ENCODE measurements around the gene MYH10. TPM values are rescaled to one million over a fixed set of nuclear protein-coding genes. Genes with fewer than 3 reads are reported as not detected.

The MYH10 gene
- total RNA-seq, 2 experiments from 2014 or later = 8.3 to 10.3 TPM

- ChIA-PET POLR2A (no interaction called here), CTCF (interaction anchor here (0.6 kb wide), 1 partner anchor 18 kb away, joined by 4 read pairs; no protein-coding TSS in a partner anchor)
- no peaks in the 10 kb centered on the region for H3K36me3 Mint-ChIP-seq (ENCODE audit: low read depth)
- no peak overlapping the region for H3K27ac Mint-ChIP-seq
- no peak overlapping the region for H3K4me3 Mint-ChIP-seq
- no peaks in the 10 kb centered on the region for H3K9me3 Mint-ChIP-seq
- no peaks in the 10 kb centered on the region for H3K27me3 Mint-ChIP-seq
- no peak for DNase-seq
- peaks cover 7% of the 10 kb centered on the region for H3K4me1 Mint-ChIP-seq
Measured at GRCh38 chr17:8583954-8584353, 46.6 kb downstream of the MYH10 start.

GRCh38 chr17:8580952-8581658 is 49.4 kb downstream of the MYH10 start:
- no peak overlapping the region for H3K27ac Mint-ChIP-seq
- no peak overlapping the region for H3K4me3 Mint-ChIP-seq
- no peaks in the 10 kb centered on the region for H3K36me3 Mint-ChIP-seq (ENCODE audit: low read depth)
- no peak for DNase-seq
- peaks cover 7% of the 10 kb centered on the region for H3K4me1 Mint-ChIP-seq
- CTCF ChIA-PET = interaction anchor here (0.8 to 1.4 kb wide), 3 partner anchors 9 to 49 kb away, joined by 3 read pairs; partner anchors contain the start of gene MYH10
- POLR2A ChIA-PET = no interaction called here
- no peaks in the 10 kb centered on the region for H3K27me3 Mint-ChIP-seq
- H3K9me3 Mint-ChIP-seq = no peaks in the 10 kb centered on the region

GRCh38 chr17:8577868-8578267 is 52.7 kb downstream of the MYH10 start:
- H3K27ac Mint-ChIP-seq = no peak overlapping the region
- H3K9me3 Mint-ChIP-seq = no peaks in the 10 kb centered on the region
- H3K36me3 Mint-ChIP-seq (ENCODE audit: low read depth) = no peaks in the 10 kb centered on the region
- DNase-seq = no peak
- H3K4me3 Mint-ChIP-seq = no peak overlapping the region
- POLR2A ChIA-PET = no interaction called here
- H3K27me3 Mint-ChIP-seq = no peaks in the 10 kb centered on the region
- CTCF ChIA-PET = no interaction called here
- H3K4me1 Mint-ChIP-seq = peaks cover 7% of the 10 kb centered on the region

GRCh38 chr17:8576559-8577294 is 53.8 kb downstream of the MYH10 start:
- Mint-ChIP-seq H3K27ac (no peak overlapping the region), H3K36me3 (ENCODE audit: low read depth) (no peaks in the 10 kb centered on the region), H3K27me3 (no peaks in the 10 kb centered on the region), H3K4me3 (no peak overlapping the region), H3K4me1 (peaks cover 7% of the 10 kb centered on the region), H3K9me3 (no peaks in the 10 kb centered on the region)
- ChIA-PET POLR2A (no interaction called here), CTCF (no interaction called here)
- DNase-seq = no peak

GRCh38 chr17:8574687-8575086 is 55.8 kb downstream of the MYH10 start:
- no peaks in the 10 kb centered on the region for H3K9me3 Mint-ChIP-seq
- CTCF ChIA-PET = no interaction called here
- H3K36me3 Mint-ChIP-seq (ENCODE audit: low read depth) = no peaks in the 10 kb centered on the region
- no peak overlapping the region for H3K27ac Mint-ChIP-seq
- H3K4me3 Mint-ChIP-seq = no peak overlapping the region
- POLR2A ChIA-PET = no interaction called here
- no peak for DNase-seq
- no peaks in the 10 kb centered on the region for H3K27me3 Mint-ChIP-seq
- H3K4me1 Mint-ChIP-seq = no peaks in the 10 kb centered on the region

GRCh38 chr17:8572764-8573163 is 57.8 kb downstream of the MYH10 start:
- no peak for DNase-seq
- CTCF ChIA-PET = interaction anchor here (1.0 kb wide), 1 partner anchor 51 kb away, joined by 3 read pairs; no protein-coding TSS in a partner anchor
- Mint-ChIP-seq H3K36me3 (ENCODE audit: low read depth) (no peaks in the 10 kb centered on the region), H3K4me1 (no peaks in the 10 kb centered on the region), H3K27me3 (no peaks in the 10 kb centered on the region), H3K27ac (no peak overlapping the region), H3K9me3 (no peaks in the 10 kb centered on the region), H3K4me3 (no peak overlapping the region)
- POLR2A ChIA-PET = no interaction called here

GRCh38 chr17:8563981-8564602 is 66.4 kb downstream of the MYH10 start:
- Mint-ChIP-seq H3K9me3 (no peaks in the 10 kb centered on the region), H3K4me3 (no peak overlapping the region), H3K36me3 (ENCODE audit: low read depth) (no peaks in the 10 kb centered on the region), H3K27ac (no peak overlapping the region), H3K27me3 (no peaks in the 10 kb centered on the region), H3K4me1 (no peaks in the 10 kb centered on the region)
- no peak for DNase-seq
- ChIA-PET POLR2A (no interaction called here), CTCF (no interaction called here)

- Mint-ChIP-seq H3K27ac (no peak overlapping the region), H3K4me3 (no peak overlapping the region), H3K27me3 (no peaks in the 10 kb centered on the region), H3K9me3 (no peaks in the 10 kb centered on the region), H3K4me1 (no peaks in the 10 kb centered on the region), H3K36me3 (ENCODE audit: low read depth) (no peaks in the 10 kb centered on the region)
- no peak for DNase-seq
- ChIA-PET POLR2A (no interaction called here), CTCF (no interaction called here)
Measured at GRCh38 chr17:8563024-8563776, 67.3 kb downstream of the MYH10 start.

GRCh38 chr17:8558144-8558543 is 72.4 kb downstream of the MYH10 start:
- Mint-ChIP-seq H3K36me3 (ENCODE audit: low read depth) (no peaks in the 10 kb centered on the region), H3K9me3 (no peaks in the 10 kb centered on the region), H3K27ac (no peak overlapping the region), H3K4me1 (no peaks in the 10 kb centered on the region), H3K4me3 (no peak overlapping the region), H3K27me3 (peaks cover 11% of the 10 kb centered on the region)
- ChIA-PET CTCF (no interaction called here), POLR2A (no interaction called here)
- no peak for DNase-seq

- Mint-ChIP-seq H3K4me3 (no peak overlapping the region), H3K36me3 (ENCODE audit: low read depth) (no peaks in the 10 kb centered on the region), H3K4me1 (no peaks in the 10 kb centered on the region), H3K27me3 (peaks cover 11% of the 10 kb centered on the region), H3K9me3 (no peaks in the 10 kb centered on the region), H3K27ac (no peak overlapping the region)
- POLR2A ChIA-PET = no interaction called here
- DNase-seq = no peak
- CTCF ChIA-PET = no interaction called here
Measured at GRCh38 chr17:8557176-8557806, 73.2 kb downstream of the MYH10 start.

GRCh38 chr17:8556074-8556473 is 74.5 kb downstream of the MYH10 start:
- ChIA-PET POLR2A (no interaction called here), CTCF (no interaction called here)
- H3K4me1 Mint-ChIP-seq = no peaks in the 10 kb centered on the region
- no peak for DNase-seq
- no peaks in the 10 kb centered on the region for H3K9me3 Mint-ChIP-seq
- no peak overlapping the region for H3K27ac Mint-ChIP-seq
- H3K27me3 Mint-ChIP-seq = peaks cover 11% of the 10 kb centered on the region
- H3K36me3 Mint-ChIP-seq (ENCODE audit: low read depth) = no peaks in the 10 kb centered on the region
- no peak overlapping the region for H3K4me3 Mint-ChIP-seq

- no peaks in the 10 kb centered on the region for H3K36me3 Mint-ChIP-seq (ENCODE audit: low read depth)
- H3K27ac Mint-ChIP-seq = no peak overlapping the region
- no peak overlapping the region for H3K4me3 Mint-ChIP-seq
- H3K27me3 Mint-ChIP-seq = peaks cover 11% of the 10 kb centered on the region
- H3K9me3 Mint-ChIP-seq = no peaks in the 10 kb centered on the region
- no peaks in the 10 kb centered on the region for H3K4me1 Mint-ChIP-seq
- ChIA-PET CTCF (no interaction called here), POLR2A (no interaction called here)
- DNase-seq = no peak
Measured at GRCh38 chr17:8555062-8555461, 75.5 kb downstream of the MYH10 start.
